Activated T-cell treated with anti-CD3 and anti-CD28 coated beads, Interleukin-2, amount 50 U/mL, for 72 hours (primary cell): ENCODE measurements around the gene GABBR2. TPM values are rescaled to one million over a fixed set of nuclear protein-coding genes. Genes with fewer than 3 reads are reported as not detected.
A peak's percentile ranks its signal among the peaks of the same experiment; 100 is the strongest.

Experiments
- ATAC-seq, 2 donors: fragments of 150-1000 bp; cut with Tn5 transposase; replicated peaks in 1 of 2; 2 replicates each; pipeline ENCODE4 v1.10.0; 2021; ENCODE audit warnings: moderate library complexity in 2 of 2, mild to moderate bottlenecking in 1 of 2
- DNase-seq, 2 donors: peaks; one replicate each; pipeline ENCODE4 v3.0.0; 2021 to 2022; ENCODE audit warnings: mixed read lengths in 1 of 2
- H3K27ac Mint-ChIP-seq: one replicate; pipeline ENCODE4 v1.8.0; 2022; ENCODE audit warnings: mild to moderate bottlenecking, moderate library complexity, mixed read lengths
- H3K27me3 Mint-ChIP-seq: one replicate; pipeline ENCODE4 v1.8.0; 2022; ENCODE audit warnings: low read depth, mixed read lengths
- H3K36me3 Mint-ChIP-seq, 2 donors: one replicate each; pipeline ENCODE4 v1.8.0; 2022; ENCODE audit warnings: mixed read lengths in 2 of 2, mild to moderate bottlenecking in 1 of 2; ENCODE audit not compliant: insufficient read depth in 2 of 2
- H3K4me1 Mint-ChIP-seq: one replicate; pipeline ENCODE4 v1.8.0; 2022; ENCODE audit warnings: low read depth, mixed read lengths
- H3K4me3 Mint-ChIP-seq, 2 donors: one replicate each; pipeline ENCODE4 v1.8.0; 2022; ENCODE audit warnings: mild to moderate bottlenecking in 2 of 2, mixed read lengths in 2 of 2, moderate library complexity in 2 of 2
- H3K9me3 Mint-ChIP-seq, 2 donors: one replicate each; pipeline ENCODE4 v1.8.0; 2022; ENCODE audit warnings: mixed read lengths in 2 of 2
- total RNA-seq, 2 donors: library from RNA; stranded (reverse); gene quantifications; one replicate each; pipeline ENCODE4 v1.2.3, GENCODE V29; 2022

GABBR2 gene
- total RNA-seq, 2 donors from 2014 or later, result not detected

- Mint-ChIP-seq H3K27me3 (peaks cover 20% of the 10 kb centered on the region), H3K36me3 (no peaks in the 10 kb centered on the region), H3K9me3 (no peaks in the 10 kb centered on the region), H3K4me1 (no peaks in the 10 kb centered on the region), H3K4me3 (no peak overlapping the region), H3K27ac (no peak overlapping the region)
- DNase-seq (no peak), ATAC-seq (no peak)
Measured at GRCh38 chr9:98556511-98556910, 152.2 kb downstream of the GABBR2 start.

GRCh38 chr9:98555651-98556465 lies 152.9 kb downstream of the GABBR2 start:
- ATAC-seq, result no peak
- Mint-ChIP-seq H3K27me3 (peaks cover 20% of the 10 kb centered on the region), H3K9me3 (no peaks in the 10 kb centered on the region), H3K36me3 (no peaks in the 10 kb centered on the region), H3K4me3 (no peak overlapping the region), H3K27ac (no peak overlapping the region), H3K4me1 (no peaks in the 10 kb centered on the region)
- no peak for DNase-seq

- DNase-seq (no peak), ATAC-seq (no peak)
- no peaks in the 10 kb centered on the region for H3K36me3 Mint-ChIP-seq
- H3K4me1 Mint-ChIP-seq, result no peaks in the 10 kb centered on the region
- H3K4me3 Mint-ChIP-seq, result no peak overlapping the region
- peaks cover 20% of the 10 kb centered on the region for H3K27me3 Mint-ChIP-seq
- H3K9me3 Mint-ChIP-seq, result no peaks in the 10 kb centered on the region
- no peak overlapping the region for H3K27ac Mint-ChIP-seq
Measured at GRCh38 chr9:98554752-98555151, 154.0 kb downstream of the GABBR2 start.

GRCh38 chr9:98552331-98552730 lies 156.4 kb downstream of the GABBR2 start:
- Mint-ChIP-seq H3K4me1 (no peaks in the 10 kb centered on the region), H3K27me3 (peaks cover 23% of the 10 kb centered on the region), H3K27ac (no peak overlapping the region), H3K9me3 (no peaks in the 10 kb centered on the region), H3K4me3 (no peak overlapping the region), H3K36me3 (no peaks in the 10 kb centered on the region)
- DNase-seq (no peak), ATAC-seq (no peak)

- H3K27ac Mint-ChIP-seq, result no peak overlapping the region
- H3K4me3 Mint-ChIP-seq, result no peak overlapping the region
Measured at GRCh38 chr9:98551511-98552286, 157.0 kb downstream of the GABBR2 start.

GRCh38 chr9:98550206-98550820 lies 158.4 kb downstream of the GABBR2 start:
- H3K27ac Mint-ChIP-seq, result no peak overlapping the region
- peaks cover 25% of the 10 kb centered on the region for H3K27me3 Mint-ChIP-seq
- DNase-seq, result no peak
- no peaks in the 10 kb centered on the region for H3K4me1 Mint-ChIP-seq
- no peak for ATAC-seq
- no peak overlapping the region for H3K4me3 Mint-ChIP-seq
- H3K9me3 Mint-ChIP-seq, result no peaks in the 10 kb centered on the region
- no peaks in the 10 kb centered on the region for H3K36me3 Mint-ChIP-seq

More at GRCh38 chr9:98551511-98552286, 157.0 kb downstream of the GABBR2 start:
- Mint-ChIP-seq H3K4me1 (no peaks in the 10 kb centered on the region), H3K27me3 (peaks cover 19% of the 10 kb centered on the region), H3K9me3 (no peaks in the 10 kb centered on the region), H3K36me3 (no peaks in the 10 kb centered on the region)
- ATAC-seq, result peak in 1 of 2 donors; percentile 26
- no peak for DNase-seq

- no peak for DNase-seq
- H3K4me1 Mint-ChIP-seq, result no peaks in the 10 kb centered on the region
- H3K36me3 Mint-ChIP-seq, result no peaks in the 10 kb centered on the region
- no peak for ATAC-seq
- H3K9me3 Mint-ChIP-seq, result no peaks in the 10 kb centered on the region
- peaks cover 25% of the 10 kb centered on the region for H3K27me3 Mint-ChIP-seq
- no peak overlapping the region for H3K27ac Mint-ChIP-seq
- no peak overlapping the region for H3K4me3 Mint-ChIP-seq
Measured at GRCh38 chr9:98549401-98549800, 159.3 kb downstream of the GABBR2 start.

- H3K4me1 Mint-ChIP-seq, result no peaks in the 10 kb centered on the region
- H3K27me3 Mint-ChIP-seq, result peaks cover 18% of the 10 kb centered on the region
- H3K4me3 Mint-ChIP-seq, result no peak overlapping the region
- no peaks in the 10 kb centered on the region for H3K36me3 Mint-ChIP-seq
- ATAC-seq (no peak), DNase-seq (no peak)
- H3K27ac Mint-ChIP-seq, result no peak overlapping the region
- no peaks in the 10 kb centered on the region for H3K9me3 Mint-ChIP-seq
Measured at GRCh38 chr9:98547606-98548005, 161.1 kb downstream of the GABBR2 start.

GRCh38 chr9:98545021-98545420 lies 163.7 kb downstream of the GABBR2 start:
- H3K36me3 Mint-ChIP-seq, result no peaks in the 10 kb centered on the region
- no peak overlapping the region for H3K27ac Mint-ChIP-seq
- no peaks in the 10 kb centered on the region for H3K4me1 Mint-ChIP-seq
- H3K27me3 Mint-ChIP-seq, result peaks cover 20% of the 10 kb centered on the region
- H3K9me3 Mint-ChIP-seq, result no peaks in the 10 kb centered on the region
- H3K4me3 Mint-ChIP-seq, result no peak overlapping the region
- ATAC-seq, result no peak
- no peak for DNase-seq

GRCh38 chr9:98541684-98542230 lies 167.0 kb downstream of the GABBR2 start:
- ATAC-seq (no peak), DNase-seq (no peak)
- Mint-ChIP-seq H3K27me3 (peaks cover 12% of the 10 kb centered on the region), H3K27ac (no peak overlapping the region), H3K9me3 (no peaks in the 10 kb centered on the region), H3K4me1 (no peaks in the 10 kb centered on the region), H3K4me3 (no peak overlapping the region), H3K36me3 (no peaks in the 10 kb centered on the region)

GRCh38 chr9:98540476-98540875 lies 168.3 kb downstream of the GABBR2 start:
- no peaks in the 10 kb centered on the region for H3K4me1 Mint-ChIP-seq
- no peak overlapping the region for H3K27ac Mint-ChIP-seq
- ATAC-seq, result no peak
- no peak overlapping the region for H3K4me3 Mint-ChIP-seq
- no peaks in the 10 kb centered on the region for H3K36me3 Mint-ChIP-seq
- H3K27me3 Mint-ChIP-seq, result peaks cover 7% of the 10 kb centered on the region
- DNase-seq, result no peak
- no peaks in the 10 kb centered on the region for H3K9me3 Mint-ChIP-seq

- peaks cover 7% of the 10 kb centered on the region for H3K27me3 Mint-ChIP-seq
- no peaks in the 10 kb centered on the region for H3K36me3 Mint-ChIP-seq
- H3K27ac Mint-ChIP-seq, result no peak overlapping the region
- H3K9me3 Mint-ChIP-seq, result no peaks in the 10 kb centered on the region
- ATAC-seq (no peak), DNase-seq (no peak)
- H3K4me3 Mint-ChIP-seq, result no peak overlapping the region
- H3K4me1 Mint-ChIP-seq, result no peaks in the 10 kb centered on the region
Measured at GRCh38 chr9:98539954-98540353, 168.8 kb downstream of the GABBR2 start.

- H3K27ac Mint-ChIP-seq, result no peak overlapping the region
- H3K4me3 Mint-ChIP-seq, result no peak overlapping the region
- no peak for ATAC-seq
- H3K4me1 Mint-ChIP-seq, result no peaks in the 10 kb centered on the region
- no peak for DNase-seq
- no peaks in the 10 kb centered on the region for H3K36me3 Mint-ChIP-seq
- peaks cover 7% of the 10 kb centered on the region for H3K27me3 Mint-ChIP-seq
- H3K9me3 Mint-ChIP-seq, result no peaks in the 10 kb centered on the region
Measured at GRCh38 chr9:98538626-98539031, 170.1 kb downstream of the GABBR2 start.
